PC-9 (cell line): ENCODE measurements around the gene TMPRSS2. TPM values are rescaled to one million over a fixed set of nuclear protein-coding genes. Genes with fewer than 3 reads are reported as not detected.

Experiments used
- BruUV-seq: library from RNA; stranded (reverse); fragments of 400-500 nt; replicated peaks from 2 replicates; lab custom pipeline; 2021; lab: Mats Ljungman, UMichigan
- CTCF ChIA-PET: fragments of 300-600 bp; sonication (Branson Sonifier 250); formaldehyde crosslinking; loops from one replicate; lab custom pipeline; 2022; ENCODE audit warnings: antibody characterized with exemption; lab: Charles Lee
- POLR2A ChIA-PET: fragments of 300-600 bp; sonication (Branson Sonifier 250); formaldehyde crosslinking; loops from one replicate; lab custom pipeline; 2022; ENCODE audit warnings: antibody characterized with exemption; ENCODE audit not compliant: unreplicated experiment; lab: Charles Lee
- DNase-seq, 2 experiments: peaks; one replicate each; pipeline versions ENCODE4 v3.0.0 to v3.0.0-alpha.2; 2015 to 2022; ENCODE audit warnings: mixed read lengths in 1 of 2
- H2AFZ ChIP-seq: fragments of 200-600 bp; sonication (generic); 2 replicates; pipeline ENCODE4 v1.8.1; 2017; ENCODE audit warnings: antibody characterized with exemption
- H3F3A ChIP-seq: fragments of 200-600 bp; sonication (generic); 2 replicates; pipeline ENCODE4 v1.8.1; 2017; ENCODE audit warnings: antibody characterized with exemption, mild to moderate bottlenecking, low read depth; ENCODE audit not compliant: insufficient read depth
- H3K27ac ChIP-seq: fragments of 200-600 bp; sonication (generic); 2 replicates; pipeline ENCODE4 v1.6.1; 2016; ENCODE audit warnings: mixed run types
- H3K27me3 ChIP-seq: fragments of 200-600 bp; sonication (generic); 2 replicates; pipeline ENCODE4 v1.6.1; 2016; ENCODE audit warnings: low read depth, mixed run types; ENCODE audit not compliant: insufficient read depth
- H3K36me3 ChIP-seq: fragments of 200-600 bp; sonication (generic); 2 replicates; pipeline ENCODE4 v1.6.1; 2016; ENCODE audit warnings: low read depth, mixed run types
- H3K4me1 ChIP-seq: fragments of 200-600 bp; sonication (generic); replicated peaks from 2 replicates; pipeline ENCODE4 v1.6.1; 2016; ENCODE audit warnings: mixed run types; ENCODE audit not compliant: insufficient read depth
- H3K4me2 ChIP-seq: fragments of 200-600 bp; sonication (generic); 2 replicates; pipeline ENCODE4 v1.6.1; 2017; ENCODE audit warnings: mixed run types
- H3K4me3 ChIP-seq: fragments of 200-600 bp; sonication (generic); 2 replicates; pipeline ENCODE4 v1.6.1; 2016; ENCODE audit warnings: mixed run types
- H3K79me2 ChIP-seq: fragments of 200-600 bp; sonication (generic); 2 replicates; pipeline ENCODE4 v1.6.1; 2017; ENCODE audit warnings: low read depth, mixed run types
- H3K9me2 ChIP-seq: fragments of 200-600 bp; sonication (generic); 2 replicates; pipeline ENCODE4 v1.8.1; 2017; ENCODE audit warnings: mild to moderate bottlenecking; ENCODE audit not compliant: insufficient read depth
- H3K9me3 ChIP-seq: fragments of 200-600 bp; sonication (generic); 2 replicates; pipeline ENCODE4 v1.8.1; 2016; ENCODE audit warnings: low read depth; ENCODE audit not compliant: insufficient read depth
- H4K20me1 ChIP-seq: fragments of 200-600 bp; sonication (generic); 2 replicates; pipeline ENCODE4 v1.8.1; 2017; ENCODE audit not compliant: insufficient read depth
- EZH2 ChIP-seq: fragments of 200-600 bp; sonication (generic); IDR thresholded peaks from 2 replicates; pipeline ENCODE4 v1.8.0; 2017; ENCODE audit warnings: antibody characterized with exemption, low read depth
- intact Hi-C: fragments of 100-400 bp; cut with micrococcal nuclease; formaldehyde crosslinking; loops from one replicate; pipeline ENCODE4 v1.10.0; 2022; ENCODE audit not compliant: unreplicated experiment
- total RNA-seq: library from RNA; stranded (reverse); gene quantifications from 2 replicates; pipeline ENCODE4 v1.2.3, GENCODE V29; 2021
- TF ChIP-seq, protein P1 (sequence below): fragments of 200-600 bp; sonication (generic); conservative IDR thresholded peaks from 2 replicates; pipeline ENCODE4 v1.6.1; 2017; ENCODE audit warnings: mixed run types, antibody characterized with exemption, mild to moderate bottlenecking, moderate library complexity

Gene TMPRSS2
- total RNA-seq, 1 experiment from 2014 or later, result 0.61 TPM

DNA sequence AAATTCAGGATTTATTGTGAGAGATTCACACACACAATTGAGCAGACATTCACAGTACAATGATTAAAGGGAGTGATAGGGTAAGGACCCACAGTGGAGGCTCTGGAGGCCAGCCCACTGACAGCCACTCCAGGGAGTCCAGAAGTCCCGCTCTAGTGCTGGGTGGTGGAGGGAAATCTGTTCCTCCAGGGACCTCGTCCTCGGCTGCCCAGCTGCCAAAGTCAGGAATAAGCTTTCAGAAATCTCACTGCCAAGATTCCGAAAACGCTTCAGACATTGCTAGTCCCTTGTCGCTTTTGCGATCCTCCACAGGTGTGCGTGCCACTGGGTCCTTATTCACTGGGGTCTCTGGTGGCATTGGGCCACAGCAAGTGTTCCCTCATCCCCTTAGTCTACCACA lies 79.6 kb downstream of the TMPRSS2 start:
- Histone ChIP-seq H2AFZ (no peak overlapping the region), H3K4me2 (no peak overlapping the region), H3K9me3 (no peaks in the 10 kb centered on the region), H3K4me3 (no peak overlapping the region), H3K36me3 (no peaks in the 10 kb centered on the region), H3F3A (no peaks in the 10 kb centered on the region), H3K79me2 (no peaks in the 10 kb centered on the region), H4K20me1 (no peaks in the 10 kb centered on the region), H3K27ac (no peak overlapping the region), H3K9me2 (no peaks in the 10 kb centered on the region), H3K4me1 (no peaks in the 10 kb centered on the region), H3K27me3 (no peaks in the 10 kb centered on the region)
- intact Hi-C loops, result no loop called here
- TF ChIP-seq EZH2, result no peak
- TF ChIP-seq, protein P1, sequence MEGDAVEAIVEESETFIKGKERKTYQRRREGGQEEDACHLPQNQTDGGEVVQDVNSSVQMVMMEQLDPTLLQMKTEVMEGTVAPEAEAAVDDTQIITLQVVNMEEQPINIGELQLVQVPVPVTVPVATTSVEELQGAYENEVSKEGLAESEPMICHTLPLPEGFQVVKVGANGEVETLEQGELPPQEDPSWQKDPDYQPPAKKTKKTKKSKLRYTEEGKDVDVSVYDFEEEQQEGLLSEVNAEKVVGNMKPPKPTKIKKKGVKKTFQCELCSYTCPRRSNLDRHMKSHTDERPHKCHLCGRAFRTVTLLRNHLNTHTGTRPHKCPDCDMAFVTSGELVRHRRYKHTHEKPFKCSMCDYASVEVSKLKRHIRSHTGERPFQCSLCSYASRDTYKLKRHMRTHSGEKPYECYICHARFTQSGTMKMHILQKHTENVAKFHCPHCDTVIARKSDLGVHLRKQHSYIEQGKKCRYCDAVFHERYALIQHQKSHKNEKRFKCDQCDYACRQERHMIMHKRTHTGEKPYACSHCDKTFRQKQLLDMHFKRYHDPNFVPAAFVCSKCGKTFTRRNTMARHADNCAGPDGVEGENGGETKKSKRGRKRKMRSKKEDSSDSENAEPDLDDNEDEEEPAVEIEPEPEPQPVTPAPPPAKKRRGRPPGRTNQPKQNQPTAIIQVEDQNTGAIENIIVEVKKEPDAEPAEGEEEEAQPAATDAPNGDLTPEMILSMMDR, result no peak
- POLR2A ChIA-PET, result no interaction called here
- DNase-seq, result no peak
- BruUV-seq, result no TSS peak
- CTCF ChIA-PET, result no interaction called here

DNA sequence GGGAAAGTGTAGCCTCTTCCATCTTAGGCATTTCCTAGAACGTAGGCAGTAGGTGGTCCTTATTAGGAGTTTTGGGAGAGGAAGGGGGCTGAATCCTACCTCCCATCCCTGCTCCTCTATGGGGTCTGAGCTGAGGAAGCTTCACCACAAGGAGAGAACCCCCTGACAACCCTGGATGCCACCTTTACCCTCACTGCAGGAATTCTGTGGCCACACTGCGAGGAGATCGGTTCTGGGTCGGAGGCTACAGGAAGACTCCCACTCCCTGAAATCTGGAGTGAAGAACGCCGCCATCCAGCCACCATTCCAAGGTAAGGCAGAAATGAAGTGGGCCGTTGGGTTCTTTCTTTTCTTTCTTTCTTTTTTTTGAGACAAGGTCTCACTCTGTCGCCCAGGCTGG lies 80.4 kb downstream of the TMPRSS2 start:
- Histone ChIP-seq H3K9me2 (no peaks in the 10 kb centered on the region), H4K20me1 (no peaks in the 10 kb centered on the region), H3F3A (no peaks in the 10 kb centered on the region), H3K36me3 (no peaks in the 10 kb centered on the region), H3K27me3 (no peaks in the 10 kb centered on the region), H3K4me3 (no peak overlapping the region), H3K9me3 (no peaks in the 10 kb centered on the region), H2AFZ (no peak overlapping the region), H3K79me2 (no peaks in the 10 kb centered on the region), H3K4me1 (no peaks in the 10 kb centered on the region), H3K4me2 (no peak overlapping the region), H3K27ac (no peak overlapping the region)
- POLR2A ChIA-PET, result no interaction called here
- no peak for DNase-seq
- TF ChIP-seq EZH2, result no peak
- TF ChIP-seq, protein P1, result no peak
- BruUV-seq, result TSS peak; percentile 29
- CTCF ChIA-PET, result no interaction called here
- intact Hi-C loops, result loop anchor here (2.0 kb wide), 1 partner anchor 61 kb away; no protein-coding TSS in a partner anchor

DNA sequence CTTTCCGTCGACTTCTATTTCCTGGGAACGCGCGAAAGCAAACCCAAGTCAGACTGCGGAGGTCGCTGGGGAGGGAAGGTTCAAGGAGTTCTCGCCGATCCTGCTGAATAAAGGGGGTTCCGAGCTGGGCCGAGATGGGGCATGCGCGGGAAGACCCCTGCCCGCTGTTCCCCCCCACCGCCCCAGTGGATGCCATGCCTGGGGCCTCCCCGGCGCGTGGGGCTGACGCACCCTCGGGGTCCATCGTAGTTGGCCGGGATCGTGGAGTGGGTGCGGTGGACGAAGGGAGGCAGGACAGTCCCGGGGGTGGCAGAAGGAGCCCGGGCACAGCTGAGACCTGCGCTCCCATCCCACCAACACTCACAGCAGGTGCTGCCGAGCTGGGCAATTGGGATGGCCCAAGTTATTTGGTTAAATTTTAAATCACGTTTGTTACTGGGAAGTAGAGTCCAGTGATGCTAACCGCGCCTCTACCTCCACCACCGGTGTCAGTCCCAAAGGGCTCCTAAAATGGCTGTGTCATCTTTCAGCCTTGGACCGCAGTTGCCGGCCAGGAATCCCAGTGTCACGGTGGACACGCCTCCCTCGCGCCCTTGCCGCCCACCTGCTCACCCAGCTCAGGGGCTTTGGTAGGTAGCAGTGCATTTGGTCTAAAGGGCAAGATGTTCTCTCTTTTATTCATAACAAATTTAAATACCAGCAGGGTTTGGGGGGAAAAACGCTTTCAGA lies 81.1 kb downstream of the TMPRSS2 start:
- CTCF ChIA-PET, result no interaction called here
- H3K79me2 ChIP-seq, result no peaks in the 10 kb centered on the region
- no peak for TF ChIP-seq EZH2
- TF ChIP-seq, protein P1, result no peak
- H3K9me2 ChIP-seq, result no peaks in the 10 kb centered on the region
- no peaks in the 10 kb centered on the region for H3K9me3 ChIP-seq
- H4K20me1 ChIP-seq, result no peaks in the 10 kb centered on the region
- BruUV-seq, result no TSS peak
- no peaks in the 10 kb centered on the region for H3K36me3 ChIP-seq
- no peak overlapping the region for H3K4me3 ChIP-seq
- intact Hi-C loops, result loop anchor here (2.0 kb wide), 1 partner anchor 60 kb away; no protein-coding TSS in a partner anchor
- H3K27ac ChIP-seq, result no peak overlapping the region
- DNase-seq, result no peak
- H3F3A ChIP-seq, result no peaks in the 10 kb centered on the region
- no peaks in the 10 kb centered on the region for H3K27me3 ChIP-seq
- POLR2A ChIA-PET, result no interaction called here
- H2AFZ ChIP-seq, result no peak overlapping the region
- no peaks in the 10 kb centered on the region for H3K4me1 ChIP-seq
- H3K4me2 ChIP-seq, result no peak overlapping the region
